GM19239 (cell line): ENCODE data around the gene TXNDC11.
A peak's percentile ranks its signal among the peaks of the same experiment; 100 is the strongest.

Experiments
- DNase-seq: peaks from one replicate; pipeline ENCODE4 v3.0.0; 2011; ENCODE audit warnings: low spot score; ENCODE audit not compliant: insufficient read length
- FAIRE-seq: peaks from 2 replicates; lab custom pipeline; 2011; peaks lifted over from hg19 to GRCh38; lab: Jason Lieb, UNC

TXNDC11 gene

DNA sequence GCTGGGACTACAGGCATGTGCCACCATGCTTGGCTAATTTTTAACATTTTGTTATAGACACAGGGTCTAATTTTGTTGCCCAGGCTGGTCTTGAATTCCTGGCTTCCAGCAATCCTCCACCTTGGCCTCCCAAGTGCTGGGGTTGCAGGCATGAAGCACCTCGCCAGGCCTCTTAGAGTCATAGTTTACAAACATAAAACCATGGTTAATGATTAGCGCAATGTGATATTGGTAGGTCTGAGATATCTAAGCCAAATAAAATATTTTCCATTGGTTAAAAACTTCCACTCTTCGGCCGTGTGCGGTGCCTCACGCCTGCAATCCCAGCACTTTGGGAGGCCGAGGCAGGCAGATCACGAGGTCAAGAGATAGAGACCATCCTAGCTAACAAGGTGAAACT is 16.6 kb downstream of the TXNDC11 start:
- no peak for DNase-seq
- FAIRE-seq = no peak

DNA sequence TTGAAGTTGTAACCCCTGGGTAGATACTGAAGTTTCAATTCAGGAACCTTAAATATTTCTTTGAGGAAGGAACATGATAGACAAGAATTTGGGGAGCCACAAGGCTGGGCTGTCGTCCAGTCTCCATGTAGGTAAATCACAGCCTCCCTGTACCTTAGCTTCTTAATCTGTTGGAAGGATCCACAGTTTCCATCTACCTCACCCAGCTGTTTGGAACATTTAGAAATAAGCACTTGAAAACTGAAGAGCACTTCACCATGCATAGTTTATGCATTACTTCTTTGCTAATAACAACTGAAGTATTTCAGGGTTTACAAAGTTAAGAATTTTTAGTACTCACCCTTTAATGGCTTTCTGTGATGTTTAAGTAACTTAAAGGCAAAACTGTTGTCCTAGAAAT is 17.2 kb downstream of the TXNDC11 start:
- no peak for FAIRE-seq
- DNase-seq = no peak

DNA sequence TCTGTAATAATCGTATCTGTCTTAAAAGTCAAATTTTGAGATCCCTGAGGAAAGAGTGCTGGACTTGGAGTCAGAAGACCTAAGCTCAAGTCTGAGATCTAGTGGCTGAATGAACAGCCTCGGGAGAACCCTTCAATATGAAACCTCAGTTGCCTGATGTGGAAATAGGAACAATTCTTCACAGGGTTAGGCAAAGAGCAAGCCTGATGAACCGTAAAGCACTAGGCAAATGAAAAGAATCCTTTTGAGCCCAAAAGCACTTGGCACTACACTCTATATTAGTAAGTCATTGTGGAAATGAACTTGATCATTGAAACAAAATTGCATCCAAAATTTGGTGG is 20.2 kb downstream of the TXNDC11 start:
- DNase-seq (no peak), FAIRE-seq (no peak)

DNA sequence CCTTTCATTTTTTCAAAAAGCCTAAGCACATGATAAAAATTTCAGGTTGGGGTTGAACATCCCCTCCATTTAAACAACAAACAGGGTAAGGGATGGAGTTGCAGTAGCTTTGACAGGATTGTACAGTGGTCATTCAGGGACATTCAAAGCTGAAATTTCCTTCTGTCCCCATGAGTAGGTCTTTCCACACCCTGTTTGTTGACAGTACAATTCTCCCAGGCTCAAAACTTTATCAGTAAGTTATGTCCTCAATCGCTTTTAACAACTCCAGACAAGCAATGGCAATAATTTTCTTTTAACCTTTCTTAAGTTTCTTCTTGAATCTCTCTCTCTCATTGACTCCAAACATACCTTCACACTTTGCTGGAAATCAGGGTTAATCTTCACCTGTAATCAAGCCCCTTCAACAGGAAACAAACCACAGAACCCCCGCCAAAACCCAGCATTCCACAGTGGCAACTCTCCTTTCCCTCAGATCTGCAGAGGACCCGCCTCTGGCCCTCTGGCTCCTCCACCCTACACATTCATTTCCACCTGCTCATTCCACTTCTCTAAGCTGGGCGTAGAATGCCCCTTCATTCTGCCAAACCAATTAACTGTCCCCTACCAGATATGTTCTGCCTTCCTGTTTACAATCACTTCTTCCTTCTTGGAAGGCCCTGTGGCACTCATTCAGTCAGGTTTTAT is 20.7 kb downstream of the TXNDC11 start:
- DNase-seq (no peak), FAIRE-seq (no peak)

DNA sequence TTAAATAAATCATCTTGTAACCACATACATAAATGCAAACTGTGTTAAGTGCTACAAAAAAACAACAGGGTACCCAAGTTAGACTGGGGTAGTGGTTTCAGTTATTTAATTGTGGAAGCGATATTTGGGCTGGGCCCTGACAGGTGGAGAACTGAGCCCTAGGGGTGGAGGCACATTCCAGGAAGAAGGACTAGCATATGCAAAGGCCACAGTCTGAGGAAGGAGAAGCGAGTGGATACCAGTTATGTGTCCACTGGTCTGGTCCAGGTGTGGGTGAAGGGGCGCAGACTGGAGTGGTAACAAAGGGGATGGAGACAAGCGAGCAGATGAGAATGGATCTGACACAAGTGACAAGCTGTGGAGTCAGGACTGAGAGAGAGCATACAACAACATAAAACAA is 22.9 kb downstream of the TXNDC11 start:
- FAIRE-seq (no peak), DNase-seq (no peak)

DNA sequence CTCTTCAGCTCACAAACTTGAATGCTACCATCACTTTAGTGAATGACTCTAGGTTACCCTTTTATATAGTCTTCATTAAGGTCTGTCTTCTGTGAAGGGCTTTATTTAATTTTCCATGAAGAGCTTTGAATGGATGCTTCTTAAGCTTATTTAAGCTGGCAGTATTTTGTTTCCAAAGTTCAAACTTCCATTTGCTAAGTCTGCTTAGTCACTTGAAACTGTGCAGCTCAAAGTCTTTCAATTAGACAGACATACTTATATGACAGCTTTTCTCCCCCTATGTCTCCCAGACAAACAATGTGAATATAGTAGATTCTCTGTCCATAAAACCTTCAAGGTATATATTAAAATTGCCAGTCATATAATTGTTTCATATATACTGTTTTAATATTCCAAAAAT is 23.5 kb downstream of the TXNDC11 start:
- DNase-seq (no peak), FAIRE-seq (no peak)

DNA sequence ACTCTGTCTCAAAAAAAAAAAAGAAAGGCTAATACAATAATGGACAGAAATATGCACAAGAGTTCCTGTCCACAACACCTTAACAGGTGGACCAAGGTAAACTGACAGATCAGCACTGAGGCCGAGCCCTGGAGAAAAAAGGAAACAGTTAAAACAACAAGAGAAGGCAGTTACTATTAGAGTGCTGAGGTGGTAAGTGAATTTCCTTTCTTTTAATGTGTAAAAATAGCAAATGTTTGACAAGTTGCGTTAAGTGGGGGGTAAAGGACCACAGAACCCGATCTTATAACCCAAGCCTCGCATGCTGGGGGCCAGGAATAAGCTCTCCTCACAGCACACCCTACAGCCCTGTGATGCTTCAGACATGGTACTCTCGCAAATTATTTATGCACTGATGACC is 24.8 kb downstream of the TXNDC11 start:
- DNase-seq = no peak
- FAIRE-seq = no peak

DNA sequence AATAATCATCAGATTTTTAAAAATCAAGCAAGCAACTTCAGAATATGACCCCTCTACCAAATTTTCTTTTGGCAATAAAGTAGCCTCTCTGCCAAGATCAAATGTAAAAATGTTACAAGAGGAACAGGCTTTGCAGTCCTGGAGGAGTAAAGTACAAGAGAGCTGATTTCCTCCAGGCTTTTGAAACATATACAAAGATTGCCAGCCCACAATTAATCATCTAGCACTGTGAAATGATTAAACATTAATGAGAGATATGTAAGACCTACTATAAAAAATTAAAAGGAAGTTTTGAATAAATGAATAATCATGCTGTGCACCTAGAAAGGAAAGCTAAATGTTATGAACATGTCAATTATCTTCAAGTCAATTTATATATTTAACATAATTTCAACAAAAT is 26.3 kb downstream of the TXNDC11 start:
- FAIRE-seq (no peak), DNase-seq (no peak)

DNA sequence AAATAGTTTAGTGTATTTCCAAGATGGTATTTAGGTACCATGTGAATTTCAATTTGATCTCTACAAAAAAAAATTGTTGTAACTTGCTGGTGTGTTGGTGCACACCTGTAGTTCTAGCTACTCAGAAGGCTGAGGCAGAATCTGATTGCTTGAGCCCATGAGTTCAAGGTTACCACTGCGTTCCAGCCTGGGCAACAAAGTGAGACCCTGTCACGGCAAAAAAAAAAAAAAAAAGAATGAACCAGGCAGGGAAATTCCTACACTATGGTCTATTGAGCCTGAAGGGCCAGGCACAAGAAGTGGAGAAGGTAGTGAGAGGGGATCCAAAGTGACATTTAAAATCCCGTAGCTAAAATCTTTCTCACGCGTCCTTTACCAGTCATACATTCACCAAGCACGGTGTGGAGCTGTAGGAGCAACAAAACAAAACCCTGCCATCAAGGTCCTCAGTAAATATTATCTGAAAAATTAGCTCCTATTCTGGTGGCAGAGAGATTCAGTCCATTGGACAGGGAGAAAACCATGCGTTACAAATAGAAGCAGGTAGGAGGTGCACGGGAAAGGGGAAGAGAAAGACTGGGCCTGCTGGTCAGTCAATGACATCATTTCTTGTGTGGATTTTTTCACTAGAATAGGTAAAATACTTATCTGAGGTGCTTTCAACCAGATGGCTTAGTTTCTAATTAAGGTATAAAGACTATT is 27.3 kb downstream of the TXNDC11 start:
- FAIRE-seq = peak; percentile 52
- no peak for DNase-seq

DNA sequence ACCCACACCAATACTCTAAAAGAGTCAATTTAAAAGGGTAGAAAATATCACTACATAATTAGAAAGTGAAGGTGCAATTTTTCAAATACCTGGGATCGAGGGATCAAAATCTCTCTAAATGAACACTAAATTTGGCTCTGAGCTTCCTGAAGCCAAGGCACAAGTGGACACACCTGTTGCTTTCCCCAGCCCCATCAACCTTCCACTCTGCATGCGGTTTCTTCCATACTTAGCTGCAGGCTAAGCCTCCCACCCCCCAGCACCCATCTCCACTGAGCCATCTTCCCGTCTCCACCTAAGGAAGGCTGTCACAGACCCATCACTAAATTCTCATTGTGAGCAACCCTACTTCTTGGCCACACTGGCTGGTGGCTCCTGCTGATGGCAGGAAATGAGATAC is 30.5 kb downstream of the TXNDC11 start:
- FAIRE-seq = no peak

DNA sequence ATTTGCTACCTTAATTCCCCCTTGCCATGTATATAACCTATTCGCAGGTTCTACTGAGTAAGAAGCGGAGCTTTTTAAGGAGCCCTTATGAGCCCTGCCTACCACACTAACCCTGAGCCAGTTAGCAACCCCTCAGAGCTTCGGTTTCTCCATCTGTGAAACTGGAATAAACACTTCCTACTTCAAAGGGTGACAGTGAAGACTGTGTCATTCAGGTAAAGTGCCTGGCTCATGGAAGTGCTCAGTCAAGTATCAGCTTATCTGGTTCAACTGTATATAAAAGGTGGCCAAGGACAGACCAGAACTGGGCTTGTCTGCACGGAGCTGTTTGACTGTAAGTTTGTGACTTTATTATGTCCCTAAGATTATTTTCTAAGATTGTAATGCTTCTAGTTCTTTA is 31.0 kb downstream of the TXNDC11 start:
- no peak for FAIRE-seq
- no peak for DNase-seq

More for the DNA sequence above, 30.5 kb downstream of the TXNDC11 start:
- DNase-seq = no peak

DNA sequence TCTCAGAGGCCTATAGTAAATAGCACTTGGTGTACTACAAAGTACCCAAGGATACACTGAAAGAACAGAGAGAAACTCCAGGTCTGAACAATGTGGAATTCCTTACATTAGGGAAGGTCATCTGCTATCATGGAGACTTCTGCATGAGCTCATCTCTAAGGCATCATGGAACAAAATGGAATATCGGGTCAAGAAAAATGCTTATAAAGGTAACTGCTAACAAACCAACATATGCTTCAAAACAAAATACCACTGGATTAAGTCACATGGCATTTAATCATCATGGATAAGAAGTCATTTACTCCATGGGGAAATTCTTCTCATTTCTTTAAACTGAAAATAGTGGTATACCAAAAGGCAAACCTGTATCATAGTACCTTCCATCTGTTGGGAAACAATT is 34.2 kb downstream of the TXNDC11 start:
- FAIRE-seq (no peak), DNase-seq (no peak)

DNA sequence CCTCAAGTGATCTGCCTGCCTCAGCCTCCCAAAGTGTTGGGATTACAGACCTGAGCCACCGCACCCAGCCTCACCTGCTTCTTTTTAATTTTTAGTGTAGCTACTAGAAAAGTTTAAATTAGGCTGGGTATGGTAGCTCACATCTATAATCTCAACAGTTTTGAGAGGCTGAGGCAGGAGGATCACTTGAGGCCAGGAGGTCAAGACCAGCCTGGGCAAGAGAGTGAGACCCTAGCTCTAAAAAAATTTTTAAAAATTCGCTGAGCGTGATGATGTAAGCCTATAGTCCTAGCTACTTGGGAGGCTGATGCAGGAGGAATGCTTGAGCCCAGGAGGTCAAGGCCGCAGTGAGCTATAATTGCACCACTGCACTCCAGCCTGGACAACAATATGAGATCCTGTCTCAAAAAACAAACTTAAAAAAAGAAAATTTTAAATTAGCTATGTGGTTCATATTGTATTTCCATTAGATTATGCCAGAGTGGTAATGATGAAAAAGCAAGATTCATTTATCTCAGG is 34.9 kb downstream of the TXNDC11 start:
- FAIRE-seq (no peak), DNase-seq (no peak)

DNA sequence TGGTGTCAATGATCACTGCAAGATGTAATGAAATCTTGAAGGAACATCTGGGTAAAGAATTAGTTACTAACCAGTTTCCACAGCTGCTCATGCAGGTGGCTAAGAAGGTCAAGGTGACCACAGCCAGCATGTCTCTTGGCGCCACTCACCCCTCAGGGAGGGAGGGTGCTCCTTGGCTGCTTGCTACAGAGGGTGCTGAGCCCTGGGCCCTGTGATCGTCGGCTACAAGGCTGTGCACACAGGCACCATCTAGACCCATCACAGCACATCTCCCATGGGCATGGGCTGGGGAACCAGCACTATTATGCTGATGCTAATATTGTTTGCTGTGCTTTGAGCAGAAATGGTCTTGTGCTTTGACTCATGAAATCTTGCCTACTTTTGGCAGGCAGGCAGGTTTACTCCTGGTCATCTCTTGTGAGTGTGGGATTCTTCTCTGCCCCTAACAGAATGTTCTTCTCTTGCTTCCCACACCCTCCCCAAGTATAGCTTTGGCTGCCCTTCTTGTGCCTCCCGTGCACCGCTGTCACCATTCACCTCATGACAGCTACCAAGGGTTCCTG is 36.4 kb downstream of the TXNDC11 start:
- DNase-seq (no peak), FAIRE-seq (peak; percentile 85)

DNA sequence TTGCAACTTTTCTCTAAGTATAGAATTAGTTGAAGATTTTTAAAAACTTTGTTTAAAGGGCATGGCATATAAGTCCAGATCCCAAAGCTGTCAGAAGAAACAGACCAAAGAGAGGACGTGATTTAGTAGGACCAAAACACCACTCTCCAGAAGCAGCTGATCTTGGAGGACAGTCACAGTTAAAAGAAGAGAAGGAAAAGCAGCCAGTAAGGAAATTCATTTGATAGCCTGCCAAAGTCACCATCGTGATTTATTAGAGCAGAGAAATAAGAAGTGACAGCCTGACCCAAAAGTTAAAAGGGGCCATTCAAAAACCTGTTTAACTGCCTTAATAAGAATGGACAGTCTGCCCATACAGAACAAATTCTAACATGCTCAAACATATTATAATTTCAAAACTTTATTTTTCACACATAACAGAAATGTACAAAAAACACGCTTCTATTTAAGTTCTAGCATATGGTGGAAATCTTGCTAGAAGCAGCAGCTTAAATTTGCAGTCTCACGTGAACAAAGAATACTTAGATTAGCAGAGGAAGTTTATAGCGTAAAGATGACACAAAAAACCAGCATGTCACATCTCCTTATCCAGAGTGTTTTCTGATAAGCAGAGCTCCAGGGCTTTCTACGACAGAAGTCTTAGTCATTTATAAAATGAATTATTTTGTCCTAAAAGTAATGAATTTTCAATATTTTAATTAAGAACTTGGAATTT is 37.2 kb downstream of the TXNDC11 start:
- DNase-seq (no peak), FAIRE-seq (no peak)

DNA sequence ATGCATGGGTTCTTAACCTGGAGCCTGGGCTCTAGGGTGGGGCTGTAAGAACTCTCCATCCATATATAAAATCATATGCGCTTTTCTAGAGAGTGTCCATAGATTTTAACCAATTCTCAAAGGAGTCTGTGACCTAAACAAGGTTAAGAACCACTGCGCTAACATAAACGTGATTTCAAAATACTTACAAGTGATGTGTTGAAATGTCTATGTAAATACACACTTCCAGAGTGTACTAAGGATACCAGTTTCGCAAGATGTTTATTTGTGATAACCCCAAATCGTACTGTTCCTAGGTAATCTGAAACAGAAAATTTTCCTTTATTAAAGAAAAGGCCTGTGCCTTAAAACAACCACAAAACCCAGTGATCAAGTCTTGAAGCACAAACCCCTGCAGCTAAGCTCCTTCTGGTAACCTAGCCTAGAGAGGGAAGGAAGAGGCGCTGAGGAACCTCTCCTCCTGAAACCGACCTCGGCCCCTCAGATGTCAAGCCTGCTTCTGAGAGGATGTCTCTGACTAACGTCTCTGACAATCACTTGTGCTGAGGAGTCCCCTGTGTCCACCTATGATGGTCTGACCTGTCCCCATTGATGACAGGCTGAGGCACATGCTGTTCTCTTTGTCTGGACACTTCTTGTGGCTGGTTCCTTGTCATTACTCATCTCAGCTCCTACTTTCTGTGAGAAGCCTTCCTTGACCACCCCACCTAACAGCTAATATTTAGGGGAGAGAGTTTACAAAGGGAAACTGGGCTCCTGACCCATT is 42.2 kb downstream of the TXNDC11 start:
- no peak for DNase-seq
- no peak for FAIRE-seq

DNA sequence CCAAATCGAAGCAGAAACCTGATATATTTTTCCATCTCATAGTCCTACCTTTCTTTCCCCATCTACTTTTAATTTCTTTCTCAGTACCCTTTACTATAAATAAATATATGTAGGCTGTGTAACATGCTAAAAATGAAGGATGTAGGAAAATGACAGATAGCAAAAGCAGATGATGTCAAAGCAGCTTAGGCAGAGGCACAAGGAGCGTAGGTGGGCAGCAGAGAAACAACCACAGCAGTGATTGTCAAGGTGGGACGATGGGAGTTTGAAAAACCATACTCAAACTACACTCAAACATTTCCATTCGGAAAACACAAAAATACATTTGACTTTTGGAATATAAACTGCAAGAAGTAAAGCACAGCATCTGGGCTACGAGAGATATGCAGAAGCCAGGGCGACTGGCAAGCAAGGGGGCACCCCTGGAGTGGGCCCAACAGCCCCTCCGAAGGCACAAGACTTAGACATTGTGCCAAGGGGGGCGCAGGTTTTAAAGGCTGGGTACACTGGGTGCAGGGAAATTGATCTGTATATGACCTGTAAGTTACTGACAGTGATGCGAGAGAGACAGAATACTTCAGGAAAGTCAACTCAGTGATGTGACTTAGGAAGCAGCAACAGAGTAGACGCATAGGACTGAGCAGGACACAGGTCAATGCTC is 43.3 kb downstream of the TXNDC11 start:
- no peak for FAIRE-seq
- DNase-seq = no peak

DNA sequence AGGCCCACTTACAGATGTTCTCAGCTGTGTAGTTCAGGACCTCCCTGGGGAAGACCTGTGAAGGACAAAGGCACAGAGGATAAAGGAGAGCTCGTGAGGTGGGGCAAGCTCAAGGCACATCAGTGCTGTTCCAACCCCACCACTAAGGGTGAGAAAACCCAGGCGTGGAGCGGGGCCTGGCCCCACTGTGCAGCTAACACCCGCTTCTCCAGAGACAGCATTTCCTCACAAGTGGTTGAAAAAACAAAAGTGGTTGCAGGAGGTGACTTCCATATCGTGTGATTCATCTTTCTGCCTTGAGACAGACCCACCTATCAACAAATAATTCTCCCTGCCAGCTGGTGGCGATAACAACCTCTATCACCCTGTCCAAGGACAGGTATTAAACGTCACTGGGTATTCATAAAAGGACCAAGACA is 44.4 kb downstream of the TXNDC11 start:
- FAIRE-seq = peak; percentile 67

DNA sequence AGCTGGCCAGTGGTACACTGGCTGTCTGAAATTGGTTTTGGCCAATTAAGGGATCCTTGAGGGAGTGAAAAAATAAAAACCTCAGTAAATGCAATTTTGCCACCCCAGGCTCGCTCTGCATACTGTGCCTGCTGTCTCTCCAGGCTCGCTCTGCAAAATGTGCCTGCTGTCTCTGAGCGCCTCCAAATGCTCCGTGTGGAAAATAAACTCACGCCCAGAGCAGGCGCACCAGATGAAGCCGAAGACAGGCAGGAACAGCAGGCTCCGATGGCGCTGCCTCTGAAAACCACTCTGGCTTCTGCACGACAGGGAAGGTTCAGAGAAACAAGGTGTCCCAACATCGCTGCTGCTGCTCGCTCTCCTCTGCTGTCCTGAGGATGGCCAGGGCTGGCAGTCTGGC is 45.3 kb downstream of the TXNDC11 start:
- no peak for FAIRE-seq
- DNase-seq = no peak

More for the DNA sequence above, 44.4 kb downstream of the TXNDC11 start:
- no peak for DNase-seq
